Aorta (tissue), 5 donors: ENCODE measurements around the gene LCN1. TPM values are rescaled to one million over a fixed set of nuclear protein-coding genes. Genes with fewer than 3 reads are reported as not detected.

Experiments used
- ATAC-seq: fragments of 200-7000 bp; cut with Tn5 transposase; one replicate; pipeline ENCODE4 v1.9.1; 2022; ENCODE audit warnings: moderate library complexity; ENCODE audit not compliant: low FRiP score
- DNase-seq, 2 donors: peaks; one replicate each; pipeline ENCODE4 v3.0.0-alpha.2; 2020
- H3K27ac ChIP-seq, 2 donors: one replicate each; pipeline ENCODE4 v1.5.1; 2013; ENCODE audit warnings: low read length in 2 of 2, mild to moderate bottlenecking in 2 of 2, moderate library complexity in 2 of 2, control low read depth in 1 of 2, inconsistent platforms in 1 of 2, low read depth in 1 of 2
- H3K27me3 ChIP-seq, 2 donors: one replicate each; pipeline ENCODE4 v1.6.1; 2013; ENCODE audit warnings: control low read depth in 1 of 2, low read length in 1 of 2, mild to moderate bottlenecking in 1 of 2, moderate library complexity in 1 of 2; ENCODE audit not compliant: insufficient read depth in 2 of 2, control insufficient read depth in 1 of 2
- H3K36me3 ChIP-seq, 2 donors: one replicate each; pipeline ENCODE4 v1.6.1; 2013; ENCODE audit warnings: control low read depth in 1 of 2, low read length in 1 of 2, mild to moderate bottlenecking in 1 of 2; ENCODE audit not compliant: insufficient read depth in 2 of 2, control insufficient read depth in 1 of 2
- H3K4me1 ChIP-seq, 2 donors: one replicate each; pipeline ENCODE4 v1.6.1; 2013; ENCODE audit warnings: low read length in 2 of 2, control low read depth in 1 of 2, mild to moderate bottlenecking in 1 of 2, moderate library complexity in 1 of 2; ENCODE audit not compliant: insufficient read depth in 2 of 2, control insufficient read depth in 1 of 2
- H3K4me3 ChIP-seq, 2 donors: one replicate each; pipeline ENCODE4 v1.5.1; 2013; ENCODE audit warnings: low read length in 2 of 2, control low read depth in 1 of 2, mild to moderate bottlenecking in 1 of 2
- H3K9me3 ChIP-seq: one replicate; pipeline ENCODE4 v1.6.1; 2013; ENCODE audit warnings: mild to moderate bottlenecking, low read length; ENCODE audit not compliant: control insufficient read depth
- WGBS, 2 donors: extraction: QIAGEN DNeasy Blood & Tissue Kit; methylation state at CpG; one replicate each; pipeline ENCODE4 v1.1.7; 2013; 5-methylcytosine and 5-hydroxymethylcytosine counted together
- intact Hi-C, 2 donors: fragments of 100-400 bp; cut with DNase I; formaldehyde crosslinking; loops; one replicate each; pipeline versions ENCODE4 v1.14.2 to v1.15.0; 2022
- polyA plus RNA-seq, 2 donors: library from polyadenylated mRNA; stranded (reverse); fragments of 200-250 nt; gene quantifications; one replicate each; pipeline ENCODE4 v1.2.3, GENCODE V29; 2013
- total RNA-seq, 2 donors: library from RNA; stranded (reverse); fragmentation: NEBNext Ultra II Directional; extraction: Animal tissue kit (Norgen Biotek cat#: 25700); gene quantifications; one replicate each; pipeline ENCODE4 v1.2.1, GENCODE V29; 2021
- donor health status: healthy with polysubstance abuse.
- donor health status: Bipolar disorder and iron deficiency.
- donor health status: DM: no; HTN: no; CAD: no.
- donor health status: DM: no; HTN: no; CAD: no.
- donor health status: DM: yes; HTN: yes; CAD: no.

Gene LCN1
- total and polyA plus RNA-seq, 4 donors = 0.81 TPM; not detected in 3

- Histone ChIP-seq H3K27me3 (no peaks in the 10 kb centered on the region), H3K4me3 (no peak overlapping the region), H3K9me3 (no peaks in the 10 kb centered on the region), H3K27ac (no peak overlapping the region), H3K4me1 (no peaks in the 10 kb centered on the region), H3K36me3 (no peaks in the 10 kb centered on the region)
- intact Hi-C loops = no loop called here
- WGBS, 2 donors = 91 to 94% methylated on average over 27 of the region's 27 CpGs
- no peak for ATAC-seq
- DNase-seq = peak; percentile 24 to 60
Measured at GRCh38 chr9:135492886-135493669, 28.2 kb upstream of the LCN1 start.

GRCh38 chr9:135494791-135495559 is 26.3 kb upstream of the LCN1 start:
- WGBS, 2 donors = 71% methylated on average over 30 of the region's 30 CpGs
- DNase-seq = peak; percentile 21 to 59
- no peak for ATAC-seq

GRCh38 chr9:135498381-135499126 is 22.7 kb upstream of the LCN1 start:
- H3K27me3 ChIP-seq = no peaks in the 10 kb centered on the region
- ATAC-seq = no peak
- DNase-seq = peak in 1 of 2 donors; percentile 57
- intact Hi-C loops = loop anchor here in 1 of 2 donors (2.0 kb wide), 1 partner anchor 18 kb away; no protein-coding TSS in a partner anchor
- H3K27ac ChIP-seq = no peak overlapping the region
- H3K36me3 ChIP-seq = no peaks in the 10 kb centered on the region
- 80 to 82% methylated on average over 15 of the region's 15 CpGs for WGBS, 2 donors
- H3K4me1 ChIP-seq = no peaks in the 10 kb centered on the region
- no peaks in the 10 kb centered on the region for H3K9me3 ChIP-seq
- no peak overlapping the region for H3K4me3 ChIP-seq

More at GRCh38 chr9:135494791-135495559, 26.3 kb upstream of the LCN1 start:
- H3K4me3 ChIP-seq = no peak overlapping the region
- no peaks in the 10 kb centered on the region for H3K4me1 ChIP-seq
- H3K9me3 ChIP-seq = no peaks in the 10 kb centered on the region
- H3K27me3 ChIP-seq = no peaks in the 10 kb centered on the region
- H3K36me3 ChIP-seq = no peaks in the 10 kb centered on the region
- H3K27ac ChIP-seq = no peak overlapping the region
- intact Hi-C loops = no loop called here

- peak; percentile 95 for ATAC-seq
- DNase-seq = peak; percentile 98 to 99
Measured at GRCh38 chr9:135499326-135500070, 21.7 kb upstream of the LCN1 start.

GRCh38 chr9:135500071-135500524 is 21.1 kb upstream of the LCN1 start:
- H3K27ac ChIP-seq = no peak overlapping the region
- ATAC-seq (peak; percentile 58), DNase-seq (no peak)
- intact Hi-C loops = loop anchor here in 1 of 2 donors (5.0 kb wide), 1 partner anchor 1428 kb away; no protein-coding TSS in a partner anchor
- no peaks in the 10 kb centered on the region for H3K4me1 ChIP-seq
- no peaks in the 10 kb centered on the region for H3K9me3 ChIP-seq
- H3K4me3 ChIP-seq = peak overlapping the region; percentile 65 to 74
- 0 to 1% methylated on average over 29 of the region's 29 CpGs for WGBS, 2 donors
- H3K36me3 ChIP-seq = peaks cover 0 to 5% of the 10 kb centered on the region in 2 donors
- H3K27me3 ChIP-seq = no peaks in the 10 kb centered on the region

More at GRCh38 chr9:135499326-135500070, 21.7 kb upstream of the LCN1 start:
- no peaks in the 10 kb centered on the region for H3K9me3 ChIP-seq
- H3K27me3 ChIP-seq = no peaks in the 10 kb centered on the region
- peaks cover 0 to 5% of the 10 kb centered on the region in 2 donors for H3K36me3 ChIP-seq
- 1% methylated on average over 57 to 58 of the region's 58 CpGs for WGBS, 2 donors
- H3K4me3 ChIP-seq = peak overlapping the region; percentile 65 to 74
- H3K27ac ChIP-seq = no peak overlapping the region
- H3K4me1 ChIP-seq = no peaks in the 10 kb centered on the region
- intact Hi-C loops = loop anchor here in 1 of 2 donors (2.0 to 5.0 kb wide), 2 partner anchors 19 to 1427 kb away; no protein-coding TSS in a partner anchor

- peak; percentile 97 for ATAC-seq
- intact Hi-C loops = loop anchor here in 1 of 2 donors (5.0 kb wide), 1 partner anchor 1428 kb away; no protein-coding TSS in a partner anchor
- H3K4me3 ChIP-seq = peak within 1 kb of the TSS; percentile 74 to 85
- H3K27ac ChIP-seq = no peak within 1 kb of the TSS
- no peaks in the 10 kb centered on the region for H3K4me1 ChIP-seq
- H3K36me3 ChIP-seq = peaks cover 0 to 5% of the 10 kb centered on the region in 2 donors
- H3K27me3 ChIP-seq = no peaks in the 10 kb centered on the region
- no peaks in the 10 kb centered on the region for H3K9me3 ChIP-seq
- peak; percentile 93 to 96 for DNase-seq
- 0% methylated on average over 63 to 92 of the region's 92 CpGs for whole genome bisulfite sequencing, 2 donors
Measured at GRCh38 chr9:135500525-135501260, 20.5 kb upstream of the LCN1 start, which contains the start of gene MRPS2. MRPS2 (plus strand) TSS chr9:135500682; CDS start chr9:135500711, 29 bp downstream.
